HG02623 (cell line): ENCODE data around the gene FIGLA.

Source experiments
- ATAC-seq: cut with Tn5 transposase; IDR thresholded peaks from one replicate; pipeline ENCODE4 v1.9.1; 2021; ENCODE audit warnings: moderate library complexity; ENCODE audit not compliant: unreplicated experiment

Gene FIGLA, protein sequence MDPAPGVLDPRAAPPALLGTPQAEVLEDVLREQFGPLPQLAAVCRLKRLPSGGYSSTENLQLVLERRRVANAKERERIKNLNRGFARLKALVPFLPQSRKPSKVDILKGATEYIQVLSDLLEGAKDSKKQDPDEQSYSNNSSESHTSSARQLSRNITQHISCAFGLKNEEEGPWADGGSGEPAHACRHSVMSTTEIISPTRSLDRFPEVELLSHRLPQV

DNA sequence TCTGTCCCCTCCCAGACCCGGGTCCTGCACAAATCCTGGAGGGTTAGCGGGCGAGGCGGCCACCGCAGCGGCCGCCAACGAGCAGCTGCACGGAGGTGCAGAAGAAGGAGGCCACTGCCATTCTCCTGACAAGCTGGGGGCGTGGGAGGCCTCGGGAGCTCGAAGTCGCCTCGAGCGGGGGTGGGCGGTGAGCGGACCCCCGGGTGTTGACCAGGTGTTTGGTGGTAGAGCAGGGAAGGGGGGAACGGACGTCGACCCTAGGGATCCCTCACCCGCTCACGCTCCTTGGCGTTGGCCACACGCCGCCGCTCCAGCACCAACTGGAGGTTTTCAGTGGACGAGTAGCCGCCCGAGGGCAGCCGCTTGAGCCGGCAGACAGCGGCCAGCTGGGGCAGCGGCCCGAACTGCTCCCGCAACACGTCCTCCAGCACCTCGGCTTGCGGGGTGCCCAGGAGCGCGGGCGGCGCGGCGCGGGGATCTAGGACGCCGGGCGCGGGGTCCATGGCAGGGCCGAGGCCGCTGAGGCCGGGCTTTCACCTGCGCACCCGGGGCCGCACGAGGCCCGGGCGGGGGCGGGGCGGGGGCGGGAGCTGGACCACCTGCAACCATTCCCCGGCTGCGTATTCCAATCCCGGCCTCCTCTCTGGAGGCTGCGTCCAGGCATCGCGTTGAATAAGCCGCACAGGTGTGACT, at the start of gene FIGLA:
Gene FIGLA (minus strand): TSS at position 508 of the 693 bp plus-strand sequence. CDS start 5 bp downstream, at position 503.
- no peak for ATAC-seq

DNA sequence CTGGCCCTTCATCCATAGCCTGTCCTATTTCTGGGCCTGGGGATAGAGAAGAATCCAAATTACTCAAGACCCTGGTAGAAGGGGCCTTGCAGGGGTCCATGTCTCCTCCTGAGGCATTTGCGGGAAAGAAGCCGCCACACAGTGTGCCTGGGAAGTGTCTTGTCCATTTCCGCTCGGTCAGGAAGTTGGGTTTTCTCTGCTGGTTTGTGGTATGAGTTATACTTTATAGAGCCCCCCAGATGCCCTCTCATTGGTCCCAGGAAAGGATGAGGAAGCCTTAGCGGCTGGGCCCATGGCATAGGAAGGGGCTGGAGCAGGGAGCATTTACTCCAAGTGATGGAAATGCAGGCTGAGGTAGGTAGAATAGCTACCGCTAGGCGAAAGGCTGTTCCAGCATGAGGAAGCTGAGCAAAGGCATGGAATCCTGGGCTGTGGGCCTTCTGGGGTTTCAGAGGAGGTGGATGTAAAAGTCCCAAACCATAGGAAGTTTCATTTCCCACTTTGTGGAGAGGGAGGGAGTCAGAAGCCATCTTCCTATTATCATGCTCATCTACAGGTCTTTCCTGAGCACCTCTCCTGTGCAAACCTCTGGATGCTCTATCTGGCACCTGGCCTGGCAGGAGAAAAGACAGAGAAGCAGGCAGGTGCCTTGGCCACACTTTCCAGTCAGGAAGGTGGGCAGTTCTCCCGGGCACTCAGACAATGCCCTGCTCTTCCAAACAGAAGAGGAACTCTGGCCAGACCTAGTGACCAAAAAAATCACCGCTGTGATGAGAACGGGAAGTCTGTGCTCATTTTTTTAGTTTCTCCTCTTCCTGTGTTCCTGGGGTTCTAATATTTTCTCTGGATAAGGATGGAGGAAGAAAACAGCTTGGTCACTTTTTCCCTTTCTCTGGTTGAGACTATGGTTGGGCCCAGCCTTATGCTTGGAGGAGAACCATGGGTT, 47.8 kb upstream of the FIGLA start:
- ATAC-seq, result no peak

DNA sequence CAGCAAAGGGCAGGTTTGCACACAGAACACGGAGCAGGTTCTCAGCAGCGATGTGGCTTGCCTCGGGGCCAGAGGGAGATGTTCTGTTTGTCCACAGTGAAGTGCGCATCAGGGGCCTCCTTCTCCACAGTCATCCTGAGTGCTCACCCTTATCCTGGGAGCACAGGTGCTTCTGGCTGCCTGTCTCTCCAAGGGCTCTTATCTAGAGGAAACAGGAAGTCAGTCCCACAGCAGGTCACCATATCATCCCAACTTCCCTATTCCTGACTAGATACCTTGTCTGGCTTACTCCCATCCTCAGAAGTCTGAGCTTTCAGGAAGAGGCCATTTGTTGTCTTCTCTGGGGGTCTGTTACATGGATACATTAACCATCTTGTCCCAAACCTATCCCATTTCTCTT, 45.2 kb upstream of the FIGLA start, which contains the start of gene CD207:
Gene CD207 (minus strand): TSS at position 174 of the 400 bp plus-strand sequence. CDS start 40 bp downstream, at position 134.
- ATAC-seq, result no peak

DNA sequence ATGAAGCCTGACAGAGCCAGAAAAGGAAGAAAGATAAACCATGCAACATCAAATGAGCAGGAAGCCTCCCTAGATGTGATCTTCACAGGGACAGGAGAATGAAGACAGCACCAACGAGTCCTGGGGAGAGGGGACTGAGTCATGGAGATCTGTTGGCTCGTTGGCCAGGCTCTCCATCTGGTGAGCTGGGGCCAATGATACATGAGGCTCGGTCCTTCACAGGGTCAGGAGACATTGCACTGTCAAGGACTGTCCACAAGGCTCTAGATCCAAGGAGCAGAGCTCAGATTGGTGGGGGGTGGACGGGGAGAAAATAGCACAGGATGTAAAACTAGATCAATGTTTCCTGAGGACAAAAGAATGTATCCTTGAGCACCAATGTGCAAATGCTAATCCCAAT, 44.4 kb upstream of the FIGLA start:
- no peak for ATAC-seq

DNA sequence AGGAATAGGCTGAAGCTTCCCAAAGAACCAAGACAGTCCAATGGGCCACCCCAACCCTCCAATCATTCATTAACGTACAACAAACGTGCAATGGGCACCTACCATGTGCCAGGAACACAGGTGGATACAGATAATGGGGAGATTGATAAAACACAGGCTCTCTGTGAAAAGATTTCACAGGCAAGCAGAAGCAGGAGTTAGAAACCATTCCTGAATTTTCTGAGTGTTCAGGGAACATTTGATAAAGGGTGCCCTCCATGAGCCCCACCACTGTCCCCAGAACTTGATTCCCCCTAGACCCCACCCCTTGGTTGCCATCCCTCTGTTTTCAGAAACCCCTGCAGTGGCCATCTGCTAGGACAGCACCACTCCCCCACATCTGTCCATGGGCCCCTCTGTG, 43.7 kb upstream of the FIGLA start:
- no peak for ATAC-seq

DNA sequence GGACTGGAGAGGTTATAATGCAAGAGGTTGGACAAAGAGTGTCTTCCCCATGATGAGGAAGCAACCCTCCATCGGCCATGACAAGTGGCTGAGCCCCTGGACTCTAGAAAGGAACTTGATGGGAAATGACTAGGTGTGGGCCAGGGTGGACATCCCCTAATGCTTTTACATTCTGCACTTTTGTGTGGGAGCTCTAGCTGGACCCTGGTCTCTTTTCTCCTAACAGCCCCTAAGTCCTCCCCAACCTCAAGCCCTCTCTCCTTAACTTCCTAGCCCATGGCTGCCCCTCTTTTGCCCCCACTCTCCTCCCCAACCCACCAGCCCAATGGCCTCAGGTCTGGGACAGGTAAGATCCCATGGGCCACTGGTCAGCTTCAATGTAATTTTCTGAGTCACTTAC, 42.8 kb upstream of the FIGLA start:
- ATAC-seq, result no peak

DNA sequence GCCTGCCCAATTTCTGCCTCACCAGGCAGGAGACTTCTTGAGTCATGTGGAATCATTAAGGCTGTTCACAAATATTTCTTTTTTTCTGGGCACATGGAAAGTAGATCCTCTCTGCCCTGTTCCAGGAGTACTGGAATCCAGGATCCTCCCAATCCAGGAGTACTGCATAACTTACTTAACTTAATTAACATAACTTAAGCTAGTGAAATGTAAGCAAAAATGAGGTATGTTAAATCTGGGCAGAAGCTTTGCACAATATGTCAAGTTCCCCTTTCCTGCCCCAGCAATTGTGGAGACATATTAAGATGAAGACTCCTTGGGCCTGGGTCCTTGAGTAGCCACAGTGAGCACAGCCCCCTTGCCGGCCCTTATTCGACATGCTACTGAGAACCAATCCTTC, 41.9 kb upstream of the FIGLA start:
- ATAC-seq, result no peak

DNA sequence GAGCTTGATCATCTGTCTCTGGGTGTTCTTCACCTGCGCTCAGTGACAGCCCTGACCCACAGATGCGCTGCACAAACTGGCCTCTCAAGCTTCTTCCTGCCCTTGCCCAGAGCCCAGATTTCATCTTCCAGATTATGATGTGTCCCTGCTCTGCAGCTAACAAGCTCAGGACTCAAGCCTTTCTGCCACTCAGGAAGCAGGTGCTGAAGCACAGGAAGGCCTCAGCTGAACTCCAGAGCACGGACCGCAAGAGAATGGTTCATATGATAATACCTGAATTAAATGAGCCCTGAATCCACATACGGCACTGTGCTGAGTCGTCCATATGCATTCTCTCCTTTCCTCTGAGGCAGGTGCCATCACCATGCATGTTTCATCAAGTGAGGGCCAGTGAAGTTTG, 41.4 kb upstream of the FIGLA start:
- ATAC-seq, result no peak

DNA sequence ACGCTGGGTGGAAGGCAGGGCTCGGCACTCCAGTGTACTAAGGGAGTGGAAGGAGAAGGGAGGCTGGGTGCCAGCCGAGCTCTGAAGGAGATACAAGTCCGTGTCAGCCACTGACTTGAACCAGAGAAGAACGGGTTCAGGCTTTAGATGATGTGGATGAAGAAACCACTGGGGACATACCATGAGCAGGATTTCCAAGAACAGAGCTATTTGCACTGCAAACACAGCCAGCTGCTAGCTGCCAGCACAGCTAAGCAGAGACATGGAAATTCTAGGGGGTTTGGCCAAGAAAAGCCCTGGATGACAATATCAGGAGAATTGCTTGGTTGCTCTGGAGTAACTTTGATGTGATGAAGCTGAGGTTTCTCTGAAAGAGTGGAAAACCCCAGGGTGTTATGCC, 39.9 kb upstream of the FIGLA start:
- ATAC-seq, result no peak

DNA sequence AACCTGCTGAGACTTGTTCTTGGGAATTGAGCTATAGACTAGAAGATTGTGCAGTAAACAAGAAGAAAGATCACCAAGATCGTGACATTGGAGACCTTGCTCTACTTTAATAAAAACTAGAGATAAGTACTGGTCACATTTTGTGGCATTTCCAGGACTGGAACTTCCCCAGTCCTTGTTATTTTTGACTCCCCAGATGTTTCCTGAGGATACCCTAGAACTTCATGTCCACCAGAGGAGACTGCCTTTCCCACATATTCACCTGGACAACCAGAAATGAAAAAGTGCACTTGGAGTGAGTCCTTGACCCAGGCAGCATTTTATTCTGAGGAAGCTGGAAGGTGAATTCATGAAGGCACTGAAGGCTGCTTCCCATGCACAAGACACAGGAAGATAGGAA, 39.5 kb upstream of the FIGLA start:
- no peak for ATAC-seq

DNA sequence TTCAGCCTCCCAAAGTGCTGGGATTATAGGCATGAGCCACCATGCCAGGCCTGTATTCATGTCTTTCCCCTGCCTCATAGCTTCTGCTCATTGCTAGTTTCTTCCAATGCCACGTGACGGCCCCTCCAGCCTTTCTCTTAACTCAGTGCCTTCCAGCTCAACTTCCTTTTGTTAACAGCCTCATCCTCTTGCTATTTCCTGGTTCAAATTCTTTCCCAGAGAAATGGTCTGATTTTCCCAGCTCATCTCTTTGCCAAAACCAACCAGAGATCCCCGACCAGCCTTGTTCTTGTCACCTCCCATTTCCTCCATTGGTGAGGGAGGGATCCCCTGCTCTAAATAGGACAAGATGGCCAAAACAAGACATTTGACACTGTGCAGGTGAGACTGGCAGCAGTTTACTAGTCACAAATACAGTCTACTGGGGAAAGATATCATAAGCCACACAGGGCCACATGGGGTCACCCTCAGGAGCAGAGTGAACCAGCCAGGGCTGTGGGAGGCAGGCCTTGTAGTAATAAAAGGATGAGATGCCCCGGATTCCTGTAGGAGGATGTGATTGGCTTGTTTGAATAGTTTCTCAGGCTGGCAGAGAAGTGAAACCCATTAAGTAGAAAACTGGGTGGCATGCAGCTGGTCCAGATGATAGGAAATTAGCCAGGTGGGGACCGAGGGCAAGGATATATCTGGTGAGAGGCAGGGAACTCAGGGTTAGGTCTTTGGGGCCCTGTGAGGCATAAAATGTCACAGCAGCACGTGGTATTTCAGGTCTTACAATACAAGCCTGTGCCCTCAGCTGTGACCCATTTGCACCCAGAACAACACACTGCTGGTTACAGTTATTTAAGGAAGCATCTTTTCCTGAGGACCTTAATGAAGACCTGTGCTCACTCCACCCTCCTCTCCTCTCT, 38.7 kb upstream of the FIGLA start:
- ATAC-seq, result no peak

DNA sequence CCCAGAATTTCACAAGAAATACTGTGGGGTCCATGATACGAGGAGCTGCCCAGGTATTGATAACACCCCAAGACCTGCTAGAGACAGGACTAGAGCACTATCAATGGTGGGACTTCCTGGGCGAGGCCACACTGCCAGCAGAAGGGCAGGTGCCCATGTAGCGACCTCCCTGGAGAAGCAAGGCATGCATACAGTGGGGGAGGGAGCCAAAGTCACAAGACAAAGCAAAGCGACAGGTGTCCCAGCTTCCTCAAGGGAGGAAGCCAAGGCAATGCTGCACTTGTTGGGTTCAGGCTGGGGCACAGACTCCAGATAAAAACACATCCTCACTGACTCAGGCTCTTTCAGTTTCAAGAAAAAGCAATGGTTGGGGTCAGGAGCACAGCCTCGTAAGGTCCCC, 37.7 kb upstream of the FIGLA start:
- ATAC-seq, result no peak

DNA sequence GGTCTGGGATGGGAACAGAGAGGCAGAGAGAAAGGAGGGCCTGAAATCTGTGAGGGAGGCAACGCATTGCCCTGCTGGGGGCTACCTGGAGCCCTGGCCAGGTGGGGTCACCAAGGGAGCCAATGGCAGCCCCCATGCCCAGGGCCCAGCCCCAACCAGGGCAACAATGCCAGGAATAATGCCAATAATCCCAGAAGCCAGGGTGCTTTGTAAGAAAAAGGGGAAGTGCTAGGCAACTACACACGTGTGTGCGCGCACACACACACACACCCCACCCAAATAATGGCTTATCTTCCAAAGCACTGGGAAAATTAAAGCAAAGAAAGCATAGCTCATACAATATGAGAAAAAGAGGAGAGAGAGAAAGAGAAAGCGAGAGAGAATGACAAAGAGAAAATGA, 36.9 kb upstream of the FIGLA start:
- no peak for ATAC-seq

DNA sequence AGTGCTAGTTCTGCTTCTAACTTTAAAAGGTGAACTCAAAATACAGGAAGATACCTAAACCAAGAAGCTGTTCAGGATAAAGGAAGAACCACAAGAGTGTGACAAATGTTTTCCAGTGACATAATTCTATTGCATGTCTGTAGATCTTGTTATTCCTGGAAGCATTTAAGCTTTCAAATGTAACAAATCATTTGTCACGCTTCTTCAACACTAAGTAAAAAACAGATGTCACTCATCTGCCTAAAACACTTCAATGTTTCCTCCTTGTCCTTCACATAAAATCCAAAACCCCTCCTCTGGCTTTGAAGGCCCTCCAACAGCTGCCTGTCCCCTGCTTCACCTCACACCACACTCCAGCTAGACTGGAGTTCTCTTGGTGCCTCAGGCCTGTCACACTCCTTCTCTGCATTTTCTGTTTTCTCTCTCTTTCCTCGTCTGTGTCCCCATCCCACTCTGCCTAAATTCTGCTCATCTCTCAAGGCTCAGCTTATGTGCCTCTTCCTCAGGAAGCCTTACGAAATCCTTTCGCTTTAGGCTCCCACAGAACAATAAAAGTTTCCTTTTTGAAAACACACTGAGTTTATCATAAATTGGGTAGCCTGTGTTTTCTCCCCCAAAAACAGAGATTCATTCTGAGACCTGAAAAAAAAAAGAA, 36.4 kb upstream of the FIGLA start:
- ATAC-seq, result no peak

DNA sequence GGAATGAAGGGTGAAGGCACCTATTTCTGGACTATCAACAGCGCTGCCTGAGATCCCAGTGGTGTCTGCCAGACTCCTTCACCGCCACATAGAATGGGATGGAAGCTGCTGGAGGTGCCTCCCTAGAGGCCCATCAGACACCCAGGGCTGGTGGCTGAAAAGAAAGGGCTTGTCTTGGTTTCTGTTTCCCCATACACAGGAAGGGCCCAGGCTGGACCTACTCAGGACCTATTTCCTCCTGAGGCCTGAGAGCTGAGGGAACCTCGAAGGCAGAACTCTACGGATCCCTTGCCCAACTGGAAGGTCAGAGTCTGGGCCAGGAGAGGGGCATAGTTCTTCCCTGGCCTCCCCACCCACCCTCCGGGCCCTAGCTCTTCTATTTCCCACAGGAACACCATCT, 32.8 kb upstream of the FIGLA start:
- ATAC-seq, result no peak

DNA sequence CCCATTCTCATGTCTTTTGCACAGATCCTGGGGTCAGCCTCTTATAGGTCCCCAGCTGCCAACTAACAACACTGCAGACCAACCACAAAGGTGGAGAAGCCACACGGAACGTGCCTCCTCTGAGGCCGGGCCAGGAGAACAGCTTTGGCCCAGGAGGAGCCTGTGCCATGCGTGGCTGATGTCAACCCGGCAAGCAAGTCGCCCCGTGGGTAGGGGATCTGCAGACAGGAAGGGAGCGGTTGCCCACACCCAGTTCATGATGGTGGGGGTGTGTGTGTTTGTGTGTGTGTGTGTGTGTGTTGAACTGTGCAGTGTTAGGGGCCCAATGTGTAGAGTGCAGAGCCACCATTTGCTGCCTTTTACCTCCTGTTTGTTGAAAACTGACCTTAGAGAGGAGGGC, 32.4 kb upstream of the FIGLA start:
- no peak for ATAC-seq

DNA sequence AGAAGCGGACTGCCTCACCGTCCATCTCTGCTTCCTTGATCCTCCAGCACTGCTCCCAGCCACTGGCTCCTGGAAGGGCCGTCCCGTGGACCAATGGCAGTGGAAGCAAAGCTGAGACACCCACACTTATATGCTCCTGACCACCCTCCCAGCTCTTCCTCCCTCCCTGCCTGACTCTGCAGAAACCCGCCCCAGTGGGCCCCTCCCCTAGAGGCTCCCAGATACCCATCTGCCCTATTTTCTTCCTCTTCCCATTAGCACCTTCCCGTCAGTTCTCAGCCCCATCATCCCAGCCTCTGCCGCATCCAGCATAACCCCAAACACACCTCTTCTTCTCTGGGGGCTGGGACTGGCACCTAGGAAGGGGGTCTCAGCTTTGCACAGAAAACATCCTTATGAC, 30.1 kb upstream of the FIGLA start, which contains the start of gene CLEC4F:
Gene CLEC4F (minus strand): TSS at position 101 of the 400 bp plus-strand sequence. CDS start 76 bp downstream, at position 25.
- no peak for ATAC-seq

DNA sequence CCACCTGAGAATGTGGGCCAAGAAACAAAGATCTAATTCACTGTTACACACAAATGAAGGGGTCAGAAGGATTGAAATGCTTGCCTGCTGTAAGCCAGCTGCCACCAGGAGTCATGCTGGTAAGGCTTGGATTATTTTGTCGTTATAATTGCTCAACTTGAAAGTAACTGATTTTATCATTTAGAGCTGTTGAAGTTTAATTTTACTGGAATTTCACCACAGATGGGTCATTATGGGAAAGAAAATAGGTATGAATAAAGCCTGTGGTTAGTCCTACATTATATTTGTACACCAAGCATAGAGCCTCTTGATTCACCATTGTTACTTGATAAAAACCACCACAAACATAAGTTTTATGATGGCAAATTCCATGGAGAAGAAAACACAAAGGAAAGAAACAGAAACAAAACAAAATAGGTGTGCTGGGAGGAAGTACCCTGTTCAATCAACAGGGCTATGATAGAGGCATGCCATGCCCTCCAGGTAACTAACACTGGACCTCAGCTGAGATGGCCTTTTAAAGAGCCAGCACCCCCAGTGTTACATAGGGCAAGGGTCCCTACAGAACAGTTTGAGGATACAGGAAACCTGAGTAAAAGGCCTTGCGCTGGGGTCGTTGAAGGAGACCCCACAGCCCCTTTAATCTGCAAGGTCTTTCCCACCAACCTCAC, 27.0 kb upstream of the FIGLA start:
- no peak for ATAC-seq

DNA sequence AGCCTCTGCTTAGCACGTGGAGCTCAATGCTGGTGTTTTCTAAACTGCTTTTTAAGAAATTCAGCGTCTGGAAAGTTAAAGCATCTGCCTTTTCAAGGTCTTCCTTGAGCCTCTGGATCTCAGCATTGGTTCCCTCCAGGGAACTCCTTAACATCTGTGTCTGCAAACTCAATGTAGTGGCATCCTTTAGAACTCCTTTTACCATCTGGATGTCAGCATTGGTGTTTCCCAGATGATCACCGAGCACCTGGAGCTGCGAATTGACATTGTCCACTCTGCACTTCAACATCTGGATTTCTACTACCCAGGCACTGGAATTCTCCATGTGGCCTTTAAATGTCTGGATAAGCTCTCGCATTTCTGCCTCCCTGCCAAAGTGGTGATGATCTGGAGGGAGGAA, 26.3 kb upstream of the FIGLA start:
- ATAC-seq, result no peak
